Neuronal stem cell (in vitro differentiated cells): ENCODE data around the gene NBDY.
"Not testable (repeated sequence)": the region's sequence is repeated elsewhere in the genome, so short reads cannot be mapped to it uniquely, and the experiment has no call there.

Experiments
- DNase-seq: peaks from one replicate; pipeline ENCODE4 v3.0.0-alpha.2; 2013; ENCODE audit warnings: low spot score
- H2AFZ ChIP-seq: one replicate; pipeline ENCODE4 v1.6.1; 2013; ENCODE audit warnings: mild to moderate bottlenecking, low read length, inconsistent platforms
- H2AK5ac ChIP-seq: 2 replicates; pipeline ENCODE4 v1.6.1; 2013; ENCODE audit warnings: low read depth, mild to moderate bottlenecking, inconsistent platforms, low read length, moderate library complexity, mixed read lengths
- H2BK120ac ChIP-seq: 2 replicates; pipeline ENCODE4 v1.6.1; 2013; ENCODE audit warnings: low read depth, mild to moderate bottlenecking, inconsistent platforms, low read length, moderate library complexity, mixed read lengths
- H2BK12ac ChIP-seq: one replicate; pipeline ENCODE4 v1.6.1; 2013; ENCODE audit warnings: low read length, inconsistent platforms
- H2BK15ac ChIP-seq: 2 replicates; pipeline ENCODE4 v1.6.1; 2013; ENCODE audit warnings: mild to moderate bottlenecking, low read length, inconsistent platforms, mixed read lengths
- H2BK5ac ChIP-seq: one replicate; pipeline ENCODE4 v1.6.1; 2013; ENCODE audit warnings: inconsistent platforms, mild to moderate bottlenecking, low read length, moderate library complexity
- H3K14ac ChIP-seq: one replicate; pipeline ENCODE4 v1.6.1; 2013; ENCODE audit warnings: low read length, inconsistent platforms
- H3K18ac ChIP-seq: 2 replicates; pipeline ENCODE4 v1.6.1; 2013; ENCODE audit warnings: low read length, inconsistent platforms
- H3K23ac ChIP-seq: 2 replicates; pipeline ENCODE4 v1.6.1; 2013; ENCODE audit warnings: low read depth, mild to moderate bottlenecking, mixed read lengths, low read length, inconsistent platforms; ENCODE audit not compliant: poor library complexity
- H3K27ac ChIP-seq: replicated peaks from 3 replicates; pipeline ENCODE4 v1.5.1; 2013; ENCODE audit warnings: low read length, inconsistent platforms
- H3K27me3 ChIP-seq, 3 experiments: 2 replicates each; pipeline ENCODE4 v1.6.1; 2013; ENCODE audit warnings: low read length in 3 of 3, mild to moderate bottlenecking in 2 of 3, inconsistent platforms in 1 of 3, low read depth in 1 of 3, mixed read lengths in 1 of 3, moderate library complexity in 1 of 3; ENCODE audit not compliant: control insufficient read depth in 3 of 3, insufficient read depth in 3 of 3
- H3K36me3 ChIP-seq, 2 donors: replicated peaks in 1 of 2; 2 replicates each; pipeline ENCODE4 v1.6.1; 2013; ENCODE audit warnings: low read length in 2 of 2; ENCODE audit not compliant: control insufficient read depth in 2 of 2, insufficient read depth in 2 of 2
- H3K4ac ChIP-seq: 2 replicates; pipeline ENCODE4 v1.6.1; 2013; ENCODE audit warnings: inconsistent platforms, mild to moderate bottlenecking, low read length, moderate library complexity
- H3K4me1 ChIP-seq, 2 donors: 1 replicate in 1 of 2; 2 replicates in 1 of 2; pipeline ENCODE4 v1.6.1; 2013; ENCODE audit warnings: low read length in 2 of 2, low read depth in 1 of 2; ENCODE audit not compliant: control insufficient read depth in 2 of 2, insufficient read depth in 1 of 2
- H3K4me2 ChIP-seq: one replicate; pipeline ENCODE4 v1.6.1; 2013; ENCODE audit warnings: mild to moderate bottlenecking, low read length, inconsistent platforms; ENCODE audit not compliant: insufficient read depth, poor library complexity, severe bottlenecking
- H3K4me3 ChIP-seq, 2 donors: 2 replicates each; pipeline ENCODE4 v1.5.1; 2013; ENCODE audit warnings: low read length in 2 of 2, mild to moderate bottlenecking in 2 of 2, inconsistent platforms in 1 of 2, moderate library complexity in 1 of 2
- H3K79me1 ChIP-seq: one replicate; pipeline ENCODE4 v1.6.1; 2013; ENCODE audit warnings: low read depth, mild to moderate bottlenecking, inconsistent platforms, low read length, moderate library complexity
- H3K9ac ChIP-seq: one replicate; pipeline ENCODE4 v1.6.1; 2013; ENCODE audit warnings: mild to moderate bottlenecking, low read depth, low read length, inconsistent platforms; ENCODE audit not compliant: poor library complexity
- H3K9me3 ChIP-seq, 2 donors: replicated peaks in 1 of 2; 2 replicates each; pipeline versions ENCODE3 to v1.6.1; 2013; ENCODE audit warnings: low read length in 2 of 2, mild to moderate bottlenecking in 2 of 2, inconsistent platforms in 1 of 2, low read depth in 1 of 2, mixed read lengths in 1 of 2, moderate library complexity in 1 of 2; ENCODE audit not compliant: control insufficient read depth in 2 of 2, insufficient read depth in 1 of 2
- H4K8ac ChIP-seq: one replicate; pipeline ENCODE4 v1.6.1; 2013; ENCODE audit warnings: low read depth, mild to moderate bottlenecking, inconsistent platforms, low read length, moderate library complexity
- H4K91ac ChIP-seq: one replicate; pipeline ENCODE4 v1.6.1; 2013; ENCODE audit warnings: low read length, low read depth, mild to moderate bottlenecking, inconsistent platforms; ENCODE audit not compliant: poor library complexity
- WGBS, 2 donors: extraction: QIAGEN DNeasy Blood & Tissue Kit; methylation state at CpG; one replicate each; pipeline ENCODE4 v1.1.7; 2013; ENCODE audit warnings: missing lambda C conversion rate in 2 of 2, mixed read lengths in 1 of 2; ENCODE audit not compliant: insufficient read length in 2 of 2, insufficient replicate concordance in 1 of 2; ENCODE audit errors: extremely low coverage in 2 of 2; 5-methylcytosine and 5-hydroxymethylcytosine counted together

Gene NBDY

DNA sequence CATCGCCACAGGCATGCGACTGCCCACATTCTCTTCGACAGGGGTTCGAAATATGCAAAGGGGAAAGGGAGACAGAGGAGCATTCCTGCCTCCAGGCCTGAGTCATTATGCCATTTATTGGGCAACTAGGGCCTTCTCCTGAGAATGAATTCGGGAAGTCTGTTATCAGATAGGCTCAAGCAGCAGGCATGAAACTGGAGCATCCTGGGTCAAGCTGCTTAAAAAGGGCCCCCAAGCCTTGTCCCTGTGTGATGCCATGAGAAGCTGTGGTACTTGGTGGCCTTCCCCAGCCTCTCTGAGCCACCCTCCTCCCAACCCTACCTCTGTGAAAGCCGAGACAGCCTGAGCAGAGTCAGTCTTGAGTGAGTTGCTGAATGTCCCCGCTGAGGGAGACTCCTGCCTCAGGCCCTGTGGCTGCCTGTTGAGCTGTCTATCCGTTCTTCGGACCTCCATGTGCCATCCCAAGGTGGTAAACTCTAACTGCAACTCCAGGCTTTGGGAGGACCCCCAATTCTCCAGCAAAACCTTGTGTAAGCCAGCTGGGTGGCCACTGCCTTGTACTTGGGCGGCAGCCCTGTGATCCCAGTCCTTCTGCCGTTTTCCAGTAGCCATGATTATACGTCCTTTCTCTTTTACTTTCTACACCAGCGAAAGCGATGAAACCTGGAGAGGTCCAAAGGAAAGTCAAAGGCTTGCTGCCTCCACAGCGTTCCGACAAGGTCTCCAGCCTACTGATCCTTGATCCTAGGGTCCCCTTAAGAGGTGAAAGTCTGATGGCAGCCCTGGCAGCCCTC is 37.7 kb downstream of the NBDY start:
- Histone ChIP-seq H3K23ac (no peak overlapping the region), H3K4me2 (no peak overlapping the region), H2BK15ac (no peak overlapping the region), H3K27ac (no peak overlapping the region), H3K18ac (no peak overlapping the region), H3K79me1 (no peaks in the 10 kb centered on the region), H3K27me3 (no peaks in the 10 kb centered on the region), H2BK5ac (no peak overlapping the region), H4K8ac (no peak overlapping the region), H2BK12ac (no peak overlapping the region), H3K36me3 (peaks cover 0 to 18% of the 10 kb centered on the region in 2 donors), H3K4ac (no peak overlapping the region), H3K14ac (no peak overlapping the region), H2BK120ac (no peak overlapping the region), H3K4me1 (no peaks in the 10 kb centered on the region), H3K4me3 (peak overlapping the region in 1 of 2 donors; percentile 37), H2AK5ac (no peak overlapping the region), H2AFZ (peak overlapping the region; percentile 40), H3K9me3 (no peaks in the 10 kb centered on the region), H4K91ac (no peak overlapping the region), H3K9ac (no peak overlapping the region)
- no peak for DNase-seq
- no CpG with 5 or more reads among the region's 16 CpGs for WGBS, 2 donors

DNA sequence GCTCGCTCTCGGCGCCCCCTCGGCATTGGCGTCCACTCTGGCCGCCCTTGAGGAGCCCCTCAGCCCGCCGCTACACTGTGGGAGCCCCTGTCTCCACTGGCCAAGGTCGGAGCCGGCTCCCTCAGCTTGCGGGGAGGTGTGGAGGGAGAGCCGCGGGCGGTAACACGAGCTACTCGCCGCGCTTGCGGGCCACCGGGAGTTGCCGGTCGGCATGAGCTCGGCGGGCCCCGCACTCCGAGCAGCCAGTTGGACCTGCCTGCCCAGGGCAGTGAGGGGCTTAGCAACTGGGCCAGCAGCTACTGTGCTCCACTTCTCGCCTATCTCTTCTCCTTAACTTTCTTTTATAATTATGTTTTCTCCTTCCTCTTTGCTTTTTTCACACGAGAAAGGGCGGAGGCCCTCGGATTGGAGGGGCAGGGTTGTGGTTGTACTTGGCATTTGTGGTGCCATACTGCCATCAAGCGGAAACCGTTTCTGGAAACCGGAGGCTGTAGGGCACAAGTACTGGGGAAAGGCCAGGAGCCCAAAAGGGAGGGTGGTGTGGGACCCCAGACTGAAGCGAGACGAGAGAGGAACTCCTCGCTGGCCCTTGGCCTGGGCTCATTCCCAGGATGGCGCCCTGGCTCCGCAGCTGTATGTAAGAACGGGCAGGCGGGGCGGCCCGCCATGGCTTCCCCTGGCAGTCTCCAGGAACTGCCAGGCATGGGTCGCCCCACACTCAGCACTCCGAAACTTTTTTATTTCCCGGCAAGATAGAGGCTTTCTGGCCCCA is 38.5 kb downstream of the NBDY start:
- not testable (repeated sequence) for H3K23ac ChIP-seq, H2BK12ac ChIP-seq, H3K14ac ChIP-seq, H3K27ac ChIP-seq, H3K4ac ChIP-seq, H2BK15ac ChIP-seq, H2BK120ac ChIP-seq, H3K4me1 ChIP-seq, H3K4me2 ChIP-seq, H4K91ac ChIP-seq, DNase-seq, H3K27me3 ChIP-seq, H4K8ac ChIP-seq, H3K79me1 ChIP-seq, H3K18ac ChIP-seq, H2AK5ac ChIP-seq, H3K9ac ChIP-seq, H3K9me3 ChIP-seq, H2BK5ac ChIP-seq
- Histone ChIP-seq H2AFZ (peak overlapping the region; percentile 40), H3K36me3 (peaks cover 0 to 16% of the 10 kb centered on the region in 2 donors), H3K4me3 (peak overlapping the region in 1 of 2 donors; percentile 37)
- WGBS, 2 donors: no CpG with 5 or more reads among the region's 45 CpGs

DNA sequence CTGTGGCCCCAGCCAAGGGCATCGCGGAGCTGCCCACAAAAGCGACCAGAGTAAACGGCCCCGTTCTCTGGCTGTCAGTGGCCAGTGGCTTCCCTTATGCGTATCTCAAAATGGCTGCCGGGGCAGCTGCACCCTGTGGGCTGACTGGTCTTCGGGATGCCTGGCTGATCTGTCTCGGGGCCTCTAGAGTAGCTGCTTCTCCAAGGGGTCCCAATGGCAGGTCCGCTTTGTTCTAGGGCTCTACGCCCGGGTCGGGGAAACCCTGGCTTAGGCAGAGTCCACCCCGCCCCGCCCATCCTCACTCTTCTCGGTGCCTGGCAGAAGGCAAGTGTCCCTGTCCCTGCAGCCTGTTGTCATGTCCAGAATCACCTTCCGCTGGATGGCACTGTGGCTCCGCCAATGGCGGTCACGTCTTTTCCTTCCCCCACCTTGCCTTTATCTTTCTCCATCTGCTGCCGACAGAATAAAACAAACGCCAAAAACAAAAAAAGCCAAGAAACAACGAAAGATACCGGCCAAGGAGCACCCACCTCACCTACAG is 39.1 kb downstream of the NBDY start:
- H3K9me3 ChIP-seq, H2BK5ac ChIP-seq, DNase-seq, H3K4me1 ChIP-seq, H3K18ac ChIP-seq, H2BK12ac ChIP-seq, H3K27ac ChIP-seq, H3K23ac ChIP-seq, H3K79me1 ChIP-seq, H2AK5ac ChIP-seq, H2BK15ac ChIP-seq, H2AFZ ChIP-seq, H3K4me2 ChIP-seq, H4K8ac ChIP-seq, H3K4me3 ChIP-seq, H3K14ac ChIP-seq, H4K91ac ChIP-seq, H2BK120ac ChIP-seq, H3K9ac ChIP-seq, H3K4ac ChIP-seq, H3K27me3 ChIP-seq: not testable (repeated sequence)
- H3K36me3 ChIP-seq: peaks cover 0 to 15% of the 10 kb centered on the region in 2 donors
- no CpG with 5 or more reads among the region's 24 CpGs for WGBS, 2 donors
